Endothelial cell of umbilical vein (primary cell): ENCODE results near the gene TCHP. TPM values are rescaled to one million over a fixed set of nuclear protein-coding genes. Genes with fewer than 3 reads are reported as not detected.

Experiments
- BruUV-seq: library from RNA; stranded (reverse); fragments of 400-500 nt; replicated peaks from 2 replicates; lab custom pipeline; 2021; lab: Mats Ljungman, UMichigan
- CTCF ChIA-PET: fragments of 300-600, 350-600 bp; sonication (Branson Sonifier 250); formaldehyde crosslinking; loops from one replicate; lab custom pipeline; 2021; ENCODE audit warnings: antibody characterized with exemption, inconsistent platforms; lab: Charles Lee
- POLR2A ChIA-PET: fragments of 300-600, 350-600 bp; sonication (Branson Sonifier 250); formaldehyde crosslinking; loops from one replicate; lab custom pipeline; 2021; ENCODE audit warnings: antibody characterized with exemption, inconsistent platforms; lab: Charles Lee
- DNase-seq: peaks from one replicate; pipeline ENCODE4 v3.0.0-alpha.2; 2011; ENCODE audit warnings: low read depth, low spot score
- FAIRE-seq: peaks from 2 replicates; lab custom pipeline; 2011; peaks lifted over from hg19 to GRCh38; lab: Jason Lieb, UNC
- H2AFZ ChIP-seq: 2 replicates; pipeline ENCODE4 v1.6.0; 2012; ENCODE audit warnings: low read depth, low read length, control low read depth, inconsistent platforms
- H3K27ac ChIP-seq: 2 replicates; pipeline ENCODE4 v1.5.1; 2011; ENCODE audit warnings: low read depth, mild to moderate bottlenecking, control low read depth, low read length, moderate library complexity; ENCODE audit not compliant: insufficient read depth
- H3K27me3 ChIP-seq, 2 experiments: 2 replicates each; pipeline versions ENCODE4 v1.6.0 to v1.6.1; 2011; ENCODE audit warnings: low read length in 2 of 2, mixed read lengths in 1 of 2; ENCODE audit not compliant: control insufficient read depth in 2 of 2, insufficient read depth in 2 of 2
- H3K36me3 ChIP-seq, 2 experiments: 2 replicates in 1 of 2; 3 replicates in 1 of 2; pipeline ENCODE4 v1.5.1; 2011; ENCODE audit warnings: low read length in 2 of 2, mild to moderate bottlenecking in 1 of 2, moderate library complexity in 1 of 2; ENCODE audit not compliant: control insufficient read depth in 2 of 2, insufficient read depth in 2 of 2; ENCODE audit errors: extremely low read depth in 1 of 2
- H3K4me1 ChIP-seq: 3 replicates; pipeline ENCODE4 v1.5.1; 2011; ENCODE audit warnings: mild to moderate bottlenecking, low read length; ENCODE audit not compliant: control insufficient read depth, insufficient read depth; ENCODE audit errors: extremely low read depth
- H3K4me2 ChIP-seq: 2 replicates; pipeline ENCODE4 v1.6.1; 2011; ENCODE audit warnings: low read length, control low read depth, mixed read lengths; ENCODE audit not compliant: insufficient read depth
- H3K4me3 ChIP-seq, 3 experiments: fragments of 200-600 bp in 1 of 3; sonication (generic), shearing (Covaris generic) in 1 of 3; replicated peaks in 1 of 3; 2 replicates each; pipeline ENCODE4 v1.5.1; 2011 to 2016; ENCODE audit warnings: control low read depth in 3 of 3, low read length in 3 of 3, mild to moderate bottlenecking in 2 of 3, inconsistent platforms in 1 of 3, low read depth in 1 of 3, moderate library complexity in 1 of 3; ENCODE audit not compliant: insufficient read depth in 1 of 3
- H3K79me2 ChIP-seq: 2 replicates; pipeline ENCODE4 v1.6.0; 2012; ENCODE audit warnings: low read length, inconsistent platforms; ENCODE audit not compliant: control insufficient read depth, insufficient read depth
- H3K9ac ChIP-seq: replicated peaks from 2 replicates; pipeline ENCODE3; 2011; ENCODE audit warnings: low read length, control low read depth; ENCODE audit not compliant: insufficient read depth; ENCODE audit errors: extremely low read depth
- H3K9me1 ChIP-seq: replicated peaks from 3 replicates; pipeline ENCODE4 v1.6.0; 2011; ENCODE audit warnings: mild to moderate bottlenecking, low read length; ENCODE audit not compliant: control insufficient read depth, insufficient read depth; ENCODE audit errors: extremely low read depth
- H3K9me3 ChIP-seq: replicated peaks from 2 replicates; pipeline ENCODE4 v1.5.1; 2012; ENCODE audit warnings: low read length, inconsistent platforms; ENCODE audit not compliant: control insufficient read depth, insufficient read depth
- H4K20me1 ChIP-seq: replicated peaks from 2 replicates; pipeline ENCODE3; 2011; ENCODE audit warnings: mild to moderate bottlenecking, low read length; ENCODE audit not compliant: control insufficient read depth, insufficient read depth; ENCODE audit errors: extremely low read depth
- EZH2 ChIP-seq: IDR thresholded peaks from 2 replicates; pipeline ENCODE4 v1.6.1; 2012; ENCODE audit warnings: borderline replicate concordance, low read depth, mild to moderate bottlenecking, moderate library complexity, low read length, inconsistent platforms; ENCODE audit not compliant: severe bottlenecking
- FOS ChIP-seq: IDR thresholded peaks from 2 replicates; pipeline ENCODE4 v1.6.1; 2011; ENCODE audit warnings: mild to moderate bottlenecking, low read length, moderate library complexity, borderline replicate concordance; ENCODE audit not compliant: insufficient read depth
- GATA2 ChIP-seq: IDR thresholded peaks from 2 replicates; pipeline ENCODE4 v1.7.0; 2011; ENCODE audit warnings: low read depth, mild to moderate bottlenecking, moderate library complexity, mixed read lengths, low read length; ENCODE audit not compliant: insufficient read length, insufficient read depth
- JUN ChIP-seq: IDR thresholded peaks from 2 replicates; pipeline ENCODE4 v1.6.1; 2011; ENCODE audit warnings: borderline replicate concordance, low read depth; ENCODE audit not compliant: insufficient read length, insufficient read depth
- MYC ChIP-seq: IDR thresholded peaks from one replicate; pipeline ENCODE4 v1.6.1; 2011; ENCODE audit warnings: mild to moderate bottlenecking, low read depth, low read length
- POLR2A ChIP-seq: IDR thresholded peaks from 2 replicates; pipeline ENCODE4 v1.6.1; 2012; ENCODE audit warnings: low read depth, mild to moderate bottlenecking, control low read depth, low read length
- POLR2AphosphoS5 ChIP-seq: IDR thresholded peaks from 2 replicates; pipeline ENCODE4 v1.6.1; 2012; ENCODE audit warnings: low read depth, mild to moderate bottlenecking, control low read depth, low read length, moderate library complexity; ENCODE audit not compliant: insufficient read depth
- dilution Hi-C: fragments of 300-500 bp; cut with MboI; formaldehyde crosslinking; loops from one replicate; pipeline ENCODE4 v1.15.0; 2019; ENCODE audit warnings: low sequenced_read_pairs; ENCODE audit not compliant: extremely low pct_ligation_motif_present
- intact Hi-C: fragments of 100-400 bp; cut with micrococcal nuclease; formaldehyde crosslinking; loops from one replicate; pipeline ENCODE4 v1.10.0; 2022
- polyA plus RNA-seq, 4 experiments: library from polyadenylated mRNA; depleted of rRNA in 3 of 4; stranded (reverse) in 3 of 4; unstranded in 1 of 4; fragments of >200 nt; gene quantifications; 2 replicates each; pipeline versions ENCODE4 v1.2.1 to v1.2.3, GENCODE V29; 2011 to 2012; ENCODE audit warnings: missing spikeins in 1 of 4
- total RNA-seq: library from RNA; stranded (reverse); gene quantifications from 2 replicates; pipeline ENCODE4 v1.2.3, GENCODE V29; 2021
- TF ChIP-seq, protein P1 (sequence below), 2 donors: IDR thresholded peaks; 1 replicate in 1 of 2; 2 replicates in 1 of 2; pipeline ENCODE4 v1.5.1; 2011; ENCODE audit warnings: low read length in 2 of 2, mild to moderate bottlenecking in 2 of 2, moderate library complexity in 2 of 2, control low read depth in 1 of 2, inconsistent platforms in 1 of 2, low read depth in 1 of 2; ENCODE audit not compliant: insufficient read depth in 1 of 2; ENCODE audit errors: extremely low read depth in 1 of 2
- TF ChIP-seq, protein P2 (sequence below): IDR thresholded peaks from 2 replicates; pipeline ENCODE4 v1.6.1; 2011; ENCODE audit not compliant: insufficient read depth, insufficient read length

TCHP gene
- total and polyA plus RNA-seq, 2 donors (not counting 3 experiments of a cell fraction or from before 2014, with no cell fraction given): 12.9 to 24.3 TPM

DNA sequence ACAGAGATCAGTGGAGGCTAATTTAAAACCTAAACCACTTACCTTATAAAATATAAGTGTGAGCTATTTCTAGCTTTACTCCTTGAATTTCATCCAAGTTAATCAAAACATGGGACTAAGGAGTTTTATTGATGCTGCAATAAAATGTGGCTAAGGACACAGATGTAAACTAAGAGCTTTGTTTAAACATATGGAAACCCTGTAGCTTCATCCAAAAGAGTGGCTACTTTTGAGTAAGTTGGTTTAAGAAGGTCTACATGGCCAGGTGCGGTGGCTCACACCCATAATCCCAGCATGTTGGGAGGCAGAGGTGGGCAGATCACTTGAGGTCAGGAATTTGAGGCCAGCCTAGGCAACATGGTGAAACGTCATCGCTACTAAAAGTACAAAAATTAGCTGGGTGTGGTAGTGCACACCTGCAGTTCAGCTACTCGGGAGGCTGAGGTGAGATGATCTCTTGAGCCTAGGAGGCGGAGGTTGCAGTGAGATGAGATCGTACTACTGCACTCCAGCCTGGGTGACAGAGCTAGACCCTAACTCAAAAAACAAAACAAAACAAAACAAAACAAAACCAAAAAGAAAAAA, 40.4 kb downstream of the TCHP start:
- no peak overlapping the region for H3K4me2 ChIP-seq
- no peak overlapping the region for H2AFZ ChIP-seq
- no peaks in the 10 kb centered on the region for H3K9me1 ChIP-seq
- dilution Hi-C loops (no loop called here), intact Hi-C loops (no loop called here)
- DNase-seq: no peak
- H3K27me3 ChIP-seq: no peaks in the 10 kb centered on the region
- no peaks in the 10 kb centered on the region for H3K9me3 ChIP-seq
- H3K4me3 ChIP-seq: no peak overlapping the region
- no peaks in the 10 kb centered on the region for H3K79me2 ChIP-seq
- TF ChIP-seq POLR2A: no peak
- TF ChIP-seq, protein P1, sequence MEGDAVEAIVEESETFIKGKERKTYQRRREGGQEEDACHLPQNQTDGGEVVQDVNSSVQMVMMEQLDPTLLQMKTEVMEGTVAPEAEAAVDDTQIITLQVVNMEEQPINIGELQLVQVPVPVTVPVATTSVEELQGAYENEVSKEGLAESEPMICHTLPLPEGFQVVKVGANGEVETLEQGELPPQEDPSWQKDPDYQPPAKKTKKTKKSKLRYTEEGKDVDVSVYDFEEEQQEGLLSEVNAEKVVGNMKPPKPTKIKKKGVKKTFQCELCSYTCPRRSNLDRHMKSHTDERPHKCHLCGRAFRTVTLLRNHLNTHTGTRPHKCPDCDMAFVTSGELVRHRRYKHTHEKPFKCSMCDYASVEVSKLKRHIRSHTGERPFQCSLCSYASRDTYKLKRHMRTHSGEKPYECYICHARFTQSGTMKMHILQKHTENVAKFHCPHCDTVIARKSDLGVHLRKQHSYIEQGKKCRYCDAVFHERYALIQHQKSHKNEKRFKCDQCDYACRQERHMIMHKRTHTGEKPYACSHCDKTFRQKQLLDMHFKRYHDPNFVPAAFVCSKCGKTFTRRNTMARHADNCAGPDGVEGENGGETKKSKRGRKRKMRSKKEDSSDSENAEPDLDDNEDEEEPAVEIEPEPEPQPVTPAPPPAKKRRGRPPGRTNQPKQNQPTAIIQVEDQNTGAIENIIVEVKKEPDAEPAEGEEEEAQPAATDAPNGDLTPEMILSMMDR (IDR thresholded peaks at IDR 0.05; ENCODE audit: extremely low read depth in 1 of 2, insufficient read depth in 1 of 2, low read depth in 1 of 2, low read length in 2 of 2): no peak
- TF ChIP-seq FOS: no peak
- TF ChIP-seq GATA2: no peak
- TF ChIP-seq MYC: no peak
- TF ChIP-seq EZH2: no peak
- TF ChIP-seq JUN: no peak
- no peak for TF ChIP-seq POLR2AphosphoS5
- TF ChIP-seq, protein P2, sequence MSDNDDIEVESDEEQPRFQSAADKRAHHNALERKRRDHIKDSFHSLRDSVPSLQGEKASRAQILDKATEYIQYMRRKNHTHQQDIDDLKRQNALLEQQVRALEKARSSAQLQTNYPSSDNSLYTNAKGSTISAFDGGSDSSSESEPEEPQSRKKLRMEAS: no peak
- ChIA-PET POLR2A (no interaction called here), CTCF (interaction anchor here (3.0 kb wide), 1 partner anchor 9 kb away, joined by 12 read pairs; no protein-coding TSS in a partner anchor)
- H3K4me1 ChIP-seq: peaks cover 32% of the 10 kb centered on the region
- FAIRE-seq: no peak
- H3K36me3 ChIP-seq: peaks cover 3 to 7% of the 10 kb centered on the region in 2 experiments
- no peak overlapping the region for H3K9ac ChIP-seq
- H3K27ac ChIP-seq: no peak overlapping the region
- H4K20me1 ChIP-seq: no peaks in the 10 kb centered on the region
- no TSS peak for BruUV-seq
